Prostate gland (tissue), 2 donors: Measurements from ENCODE around the gene MTFMT. TPM values are rescaled to one million over a fixed set of nuclear protein-coding genes. Genes with fewer than 3 reads are reported as not detected.
A peak's percentile ranks its signal among the peaks of the same experiment; 100 is the strongest.

Source experiments
- DNase-seq: peaks from one replicate; pipeline ENCODE4 v3.0.0-alpha.2; 2019; ENCODE audit warnings: low spot score
- H3K27ac ChIP-seq, 2 donors: fragments of 200-600 bp; sonication (generic); 2 replicates each; pipeline ENCODE4 v1.5.1; 2017 to 2019
- H3K27me3 ChIP-seq: fragments of 200-600 bp; sonication (generic); replicated peaks from 2 replicates; pipeline ENCODE4 v1.5.1; 2019; ENCODE audit not compliant: insufficient read depth
- H3K36me3 ChIP-seq, 2 donors: fragments of 200-600 bp; sonication (generic); 1 replicate in 1 of 2; 2 replicates in 1 of 2; pipeline versions ENCODE4 v1.5.1 to v1.8.1; 2017 to 2019
- H3K4me1 ChIP-seq: fragments of 200-600 bp; sonication (generic); replicated peaks from 2 replicates; pipeline ENCODE4 v1.5.1; 2019
- H3K4me3 ChIP-seq, 2 donors: fragments of 200-600 bp; sonication (generic); 2 replicates each; pipeline ENCODE4 v1.5.1; 2017 to 2019
- H3K9me3 ChIP-seq: fragments of 200-600 bp; sonication (generic); 2 replicates; pipeline ENCODE4 v1.5.1; 2017
- CTCF ChIP-seq, 4 experiments: fragments of 200-600 bp in 2 of 4; fragments of 450-650 bp in 2 of 4; sonication (generic) in 2 of 4; IDR thresholded peaks; 1 replicate in 3 of 4; 2 replicates in 1 of 4; pipeline ENCODE4 v1.5.1; 2016 to 2019; ENCODE audit warnings: antibody characterized with exemption in 4 of 4, mild to moderate bottlenecking in 2 of 4, moderate library complexity in 2 of 4
- POLR2A ChIP-seq: fragments of 450-650 bp; IDR thresholded peaks from one replicate; pipeline ENCODE4 v1.6.1; 2016; ENCODE audit warnings: antibody characterized with exemption, mild to moderate bottlenecking
- POLR2AphosphoS5 ChIP-seq: sonication (generic); formaldehyde crosslinking; IDR thresholded peaks from one replicate; pipeline ENCODE4 v1.6.1; 2017; ENCODE audit warnings: antibody characterized with exemption
- WGBS: methylation state at CpG from one replicate; pipeline ENCODE4 v1.1.5; 2018; 5-methylcytosine and 5-hydroxymethylcytosine counted together
- intact Hi-C: fragments of 100-400 bp; cut with DNase I; formaldehyde crosslinking; loops from one replicate; pipeline ENCODE4 v1.14.2; 2022
- total RNA-seq, 2 donors: library from RNA; depleted of rRNA; stranded (reverse); fragments of >200 nt; gene quantifications; one replicate each; pipeline ENCODE4 v1.1.0, GENCODE V29; 2016

Gene MTFMT
- total RNA-seq, 2 donors from 2014 or later: 31.0 to 37.9 TPM

GRCh38 chr15:65072617-65073016 is 43.2 kb upstream of the MTFMT start:
- Histone ChIP-seq H3K4me1 (no peaks in the 10 kb centered on the region), H3K27ac (peak overlapping the region; percentile 36 to 53), H3K9me3 (no peaks in the 10 kb centered on the region), H3K27me3 (no peaks in the 10 kb centered on the region), H3K4me3 (no peak overlapping the region), H3K36me3 (no peaks in the 10 kb centered on the region)
- TF ChIP-seq POLR2A: no peak
- no peak for DNase-seq
- intact Hi-C loops: no loop called here
- WGBS: 94% methylated on average over 3 of the region's 3 CpGs

GRCh38 chr15:65072027-65072426 is 42.6 kb upstream of the MTFMT start:
- TF ChIP-seq CTCF (IDR thresholded peaks at IDR 0.05) (no peak), POLR2A (no peak), POLR2AphosphoS5 (no peak)
- H3K27ac ChIP-seq: peak overlapping the region; percentile 36 to 53
- WGBS: 77% methylated on average over 1 of the region's 1 CpG
- no peaks in the 10 kb centered on the region for H3K9me3 ChIP-seq
- no peaks in the 10 kb centered on the region for H3K4me1 ChIP-seq
- H3K36me3 ChIP-seq: no peaks in the 10 kb centered on the region
- intact Hi-C loops: no loop called here
- H3K27me3 ChIP-seq: peaks cover 2% of the 10 kb centered on the region
- no peak for DNase-seq
- no peak overlapping the region for H3K4me3 ChIP-seq

GRCh38 chr15:65071381-65071811 is 42.0 kb upstream of the MTFMT start:
- DNase-seq: no peak
- Histone ChIP-seq H3K27ac (peak overlapping the region; percentile 36 to 53), H3K36me3 (no peaks in the 10 kb centered on the region), H3K9me3 (no peaks in the 10 kb centered on the region), H3K4me3 (no peak overlapping the region), H3K27me3 (peaks cover 2% of the 10 kb centered on the region), H3K4me1 (no peaks in the 10 kb centered on the region)
- WGBS: 36% methylated on average over 5 of the region's 5 CpGs
- TF ChIP-seq POLR2AphosphoS5: peak; percentile 7
- no peak for TF ChIP-seq POLR2A
- intact Hi-C loops: no loop called here

- H3K9me3 ChIP-seq: no peaks in the 10 kb centered on the region
- no peak for DNase-seq
- no peaks in the 10 kb centered on the region for H3K4me1 ChIP-seq
- H3K27ac ChIP-seq: peak overlapping the region; percentile 36 to 53
- TF ChIP-seq CTCF (IDR thresholded peaks at IDR 0.05) (no peak), POLR2AphosphoS5 (no peak), POLR2A (no peak)
- WGBS: 73% methylated on average over 5 of the region's 5 CpGs
- intact Hi-C loops: no loop called here
- H3K4me3 ChIP-seq: no peak overlapping the region
- peaks cover 2% of the 10 kb centered on the region for H3K27me3 ChIP-seq
- no peaks in the 10 kb centered on the region for H3K36me3 ChIP-seq
Measured at GRCh38 chr15:65069779-65070546, 40.5 kb upstream of the MTFMT start.

- H3K27me3 ChIP-seq: peaks cover 2% of the 10 kb centered on the region
- no peak overlapping the region for H3K4me3 ChIP-seq
- H3K36me3 ChIP-seq: no peaks in the 10 kb centered on the region
- 53% methylated on average over 1 of the region's 1 CpG for WGBS
- TF ChIP-seq POLR2AphosphoS5 (peak; percentile 32), CTCF (IDR thresholded peaks at IDR 0.05) (no peak)
- peak overlapping the region; percentile 78 to 87 for H3K27ac ChIP-seq
- intact Hi-C loops: no loop called here
- DNase-seq: no peak
- H3K4me1 ChIP-seq: no peaks in the 10 kb centered on the region
- no peaks in the 10 kb centered on the region for H3K9me3 ChIP-seq
Measured at GRCh38 chr15:65069179-65069578, 39.7 kb upstream of the MTFMT start.

- TF ChIP-seq POLR2A (no peak), CTCF (IDR thresholded peaks at IDR 0.05) (no peak), POLR2AphosphoS5 (no peak)
- peak overlapping the region; percentile 42 to 48 for H3K4me3 ChIP-seq
- peak overlapping the region; percentile 78 to 87 for H3K27ac ChIP-seq
- DNase-seq: no peak
- 75% methylated on average over 3 of the region's 3 CpGs for WGBS
- H3K4me1 ChIP-seq: no peaks in the 10 kb centered on the region
- no peaks in the 10 kb centered on the region for H3K9me3 ChIP-seq
- H3K36me3 ChIP-seq: no peaks in the 10 kb centered on the region
- H3K27me3 ChIP-seq: peaks cover 2% of the 10 kb centered on the region
- intact Hi-C loops: no loop called here
Measured at GRCh38 chr15:65068403-65068788, 39.0 kb upstream of the MTFMT start.
